ENCODE data around the gene RXFP3.
"Not testable (repeated sequence)": the region's sequence is repeated elsewhere in the genome, so short reads cannot be mapped to it uniquely, and the experiment has no call there.

Gene RXFP3

GRCh38 chr5:33929925-33930690 is 6.1 kb upstream of the RXFP3 start:
- no peak for DNase-seq
- intact Hi-C loops (cut with DNase I), result loop anchor here (10.0 kb wide), 1 partner anchor 495 kb away; no protein-coding TSS in a partner anchor

GRCh38 chr5:33931136-33931535 is 5.0 kb upstream of the RXFP3 start:
- DNase-seq, result no peak
- intact Hi-C loops (cut with DNase I), result loop anchor here (10.0 kb wide), 1 partner anchor 496 kb away; no protein-coding TSS in a partner anchor

- no peak for DNase-seq
- intact Hi-C loops (cut with DNase I), result loop anchor here (10.0 kb wide), 1 partner anchor 499 kb away; no protein-coding TSS in a partner anchor
Observed at GRCh38 chr5:33933723-33934169, 2.4 kb upstream of the RXFP3 start.

- intact Hi-C loops (cut with DNase I), result loop anchor here (10.0 kb wide), 1 partner anchor 499 kb away; no protein-coding TSS in a partner anchor
- no peak for DNase-seq
Observed at GRCh38 chr5:33934176-33934575, 2.0 kb upstream of the RXFP3 start.

GRCh38 chr5:33936004-33936380 is 194 bp upstream of the RXFP3 start:
- peak; percentile 9 to 81 (median 60) for DNase-seq
- intact Hi-C loops (cut with DNase I), result loop anchor here (10.0 kb wide), 1 partner anchor 501 kb away; no protein-coding TSS in a partner anchor

GRCh38 chr5:33937017-33937706 is 976 bp downstream of the RXFP3 start:
- intact Hi-C loops (cut with DNase I), result loop anchor here (10.0 kb wide), 1 partner anchor 502 kb away; no protein-coding TSS in a partner anchor
- no peak for DNase-seq

- intact Hi-C loops (cut with DNase I), result loop anchor here (10.0 kb wide), 1 partner anchor 503 kb away; no protein-coding TSS in a partner anchor
Observed at GRCh38 chr5:33937707-33938506, 1.7 kb downstream of the RXFP3 start.

GRCh38 chr5:33938507-33938796 is 2.3 kb downstream of the RXFP3 start:
- intact Hi-C loops (cut with DNase I), result loop anchor here (10.0 kb wide), 1 partner anchor 504 kb away; no protein-coding TSS in a partner anchor
- no peak for DNase-seq

More at GRCh38 chr5:33937707-33938506, 1.7 kb downstream of the RXFP3 start:
- DNase-seq, result peak in 26 of 42 donors; percentile 9 to 65 (median 30)

- DNase-seq, result peak in 4 of 42 donors; percentile 17 to 31 (median 26)
- intact Hi-C loops (cut with DNase I), result loop anchor here (10.0 kb wide), 1 partner anchor 504 kb away; no protein-coding TSS in a partner anchor
Observed at GRCh38 chr5:33938881-33939280, 2.7 kb downstream of the RXFP3 start.

GRCh38 chr5:33939556-33940262 is 3.5 kb downstream of the RXFP3 start:
- intact Hi-C loops (cut with DNase I), result loop anchor here (10.0 kb wide), 1 partner anchor 505 kb away; no protein-coding TSS in a partner anchor
- peak in 17 of 42 donors; percentile 11 to 74 (median 32) for DNase-seq

GRCh38 chr5:33941090-33941489 is 4.9 kb downstream of the RXFP3 start:
- no peak for DNase-seq
- intact Hi-C loops (cut with DNase I), result no loop called here

- DNase-seq, result no peak
- intact Hi-C loops (cut with DNase I), result no loop called here
Observed at GRCh38 chr5:33944543-33945132, 8.5 kb downstream of the RXFP3 start.

- DNase-seq; intact Hi-C loops (cut with DNase I): not testable (repeated sequence)
Observed at GRCh38 chr5:33952175-33952574, 16.0 kb downstream of the RXFP3 start.

- intact Hi-C loops (cut with DNase I), result no loop called here
- DNase-seq, result no peak
Observed at GRCh38 chr5:33957577-33958150, 21.5 kb downstream of the RXFP3 start.

- intact Hi-C loops (cut with DNase I), result no loop called here
- no peak for DNase-seq
Observed at GRCh38 chr5:33958176-33958575, 22.0 kb downstream of the RXFP3 start.

- DNase-seq, result no peak
- intact Hi-C loops (cut with DNase I), result no loop called here
Observed at GRCh38 chr5:33964132-33964700, 28.0 kb downstream of the RXFP3 start.

- no peak for DNase-seq
- intact Hi-C loops (cut with DNase I), result no loop called here
Observed at GRCh38 chr5:33966805-33967204, 30.6 kb downstream of the RXFP3 start.

Measured in head of caudate nucleus (tissue), 42 donors.